Activated CD8-positive, alpha-beta memory T cell treated with anti-CD3 and anti-CD28 coated beads for 48 hours (primary cell): Measurements from ENCODE around the gene ZNF492.

Experiments
- DNase-seq, 3 experiments: peaks; one replicate each; pipeline ENCODE4 v3.0.0-alpha.2; 2020; ENCODE audit warnings: low read depth in 2 of 3, low spot score in 2 of 3

ZNF492 gene

DNA sequence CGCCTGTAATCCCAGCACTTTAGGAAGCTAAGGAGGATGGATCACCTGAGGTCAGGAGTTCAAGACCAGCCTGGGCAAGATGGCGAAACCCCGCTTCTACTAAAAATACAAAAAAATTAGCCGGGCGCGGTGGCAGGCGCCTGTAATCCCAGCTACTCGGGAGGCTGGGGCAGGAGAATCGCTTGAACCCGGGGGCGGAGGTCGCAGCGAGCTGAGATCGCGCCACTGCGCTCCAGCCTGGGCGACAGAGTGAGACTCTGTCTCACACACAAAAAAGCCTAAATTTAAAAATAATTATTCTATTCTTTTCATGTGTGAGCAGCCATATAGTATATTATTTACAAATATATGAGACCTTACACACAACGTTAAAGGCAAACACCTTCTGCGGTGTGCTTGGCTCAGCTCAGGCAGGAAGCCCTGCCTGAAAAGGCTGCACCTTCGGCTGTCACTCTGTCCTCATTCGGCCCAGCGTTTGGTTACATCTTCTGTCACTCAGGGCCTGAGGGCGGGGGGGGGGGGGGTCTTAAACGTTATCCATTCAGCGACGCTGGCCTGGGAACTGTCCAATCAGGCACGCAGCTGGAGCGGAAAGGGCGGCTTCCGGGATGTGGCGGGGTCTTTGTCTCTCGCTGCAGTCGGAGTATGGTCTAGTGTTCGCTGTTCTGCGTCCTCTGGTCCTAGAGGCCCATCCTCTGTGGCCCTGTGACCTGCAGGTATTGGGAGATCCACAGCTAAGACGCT, at the start of gene ZNF492:
TSS of gene ZNF492 (plus strand) at position 619 of the 744 bp plus-strand sequence. CDS start 19,076 bp downstream, outside the sequence.
- DNase-seq, result peak; percentile 32 to 48 (median 45)

DNA sequence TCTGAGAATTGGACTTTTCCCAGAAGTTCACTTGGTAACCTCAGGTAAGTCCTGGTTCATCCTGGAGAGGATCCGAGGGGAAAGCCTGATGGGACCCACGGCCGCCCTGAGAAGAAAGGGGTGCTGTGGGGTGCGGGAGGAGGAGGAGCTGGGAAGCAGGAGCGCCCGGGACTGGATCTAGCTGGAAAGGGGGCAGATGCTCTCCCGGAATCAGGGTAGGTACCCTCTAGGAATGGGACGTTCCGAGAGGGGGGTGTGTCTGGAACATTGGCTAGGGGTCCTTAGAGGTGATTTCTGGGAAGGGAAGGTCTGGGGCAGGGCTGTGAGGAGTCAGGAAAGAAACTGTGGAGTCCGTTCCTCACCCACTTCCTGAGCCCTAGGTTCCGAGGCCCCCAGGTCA, 38.7 kb upstream of the ZNF492 start:
- no peak for DNase-seq

DNA sequence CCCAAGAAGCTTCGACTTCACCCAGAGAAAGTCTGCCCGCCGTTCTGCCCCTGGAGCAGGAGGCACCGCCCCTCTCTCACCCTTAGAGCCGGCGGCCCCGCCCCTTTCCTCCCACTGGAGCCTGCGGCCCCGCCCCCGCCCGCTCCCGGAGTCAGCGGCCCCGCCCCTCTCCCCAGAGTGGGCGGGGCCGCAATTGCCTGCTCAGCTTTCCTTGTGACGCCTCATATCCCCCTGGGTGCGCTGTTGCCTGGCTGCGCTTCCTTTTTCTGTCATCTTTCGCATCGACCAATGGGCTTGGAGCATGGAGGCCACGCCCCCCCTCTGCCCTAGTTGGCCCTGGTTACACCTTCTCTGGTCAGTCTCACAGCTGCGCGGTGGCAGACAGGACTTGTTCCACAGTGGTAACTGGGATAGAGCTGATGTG, 38.2 kb upstream of the ZNF492 start:
- no peak for DNase-seq

DNA sequence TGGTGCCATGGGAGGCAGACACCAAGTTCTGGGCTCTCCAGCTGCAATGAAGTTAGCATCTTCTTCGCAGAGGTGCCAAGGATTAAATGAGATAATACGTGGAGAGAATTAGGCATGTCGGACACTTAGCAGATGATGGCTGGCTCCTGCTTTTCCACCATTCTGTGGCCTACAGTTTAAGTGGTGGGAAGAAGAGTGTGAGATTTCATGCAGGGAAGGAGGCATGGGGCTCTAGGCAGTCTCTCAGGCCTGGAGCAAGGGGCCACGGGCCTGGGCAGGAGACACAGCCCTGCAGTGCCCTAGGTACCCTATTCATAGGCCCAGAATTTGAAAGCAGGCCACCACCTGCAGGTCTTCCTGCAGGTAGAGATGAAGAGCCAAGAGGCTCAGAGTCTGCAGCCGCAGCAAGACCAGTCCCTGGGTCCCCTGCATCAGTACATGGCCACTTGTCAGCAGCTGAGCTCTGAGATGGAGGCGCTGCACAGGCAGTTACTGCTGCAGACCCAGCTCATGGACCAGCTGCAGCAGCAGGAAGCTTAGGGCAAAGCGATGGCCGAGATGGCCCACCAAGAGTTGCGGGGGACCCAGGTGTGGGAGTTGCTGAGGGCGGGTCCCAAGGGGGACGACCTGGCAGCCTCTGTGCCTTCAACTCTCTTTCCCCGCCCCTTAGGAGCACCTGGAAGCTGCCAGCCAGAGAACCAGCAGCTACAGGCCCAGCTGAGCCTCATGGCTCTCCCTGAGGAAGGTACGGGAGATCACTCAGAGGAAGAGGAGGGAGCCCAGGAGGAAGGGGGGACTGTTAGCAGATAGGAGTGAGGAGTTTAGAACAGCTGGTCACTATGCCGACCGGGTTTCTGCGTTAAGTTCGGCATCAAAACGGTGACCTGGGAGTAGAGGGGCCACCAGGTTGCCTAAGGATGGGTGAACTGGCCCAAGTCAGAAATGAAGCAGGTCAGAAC, 33.2 kb upstream of the ZNF492 start:
- no peak for DNase-seq

DNA sequence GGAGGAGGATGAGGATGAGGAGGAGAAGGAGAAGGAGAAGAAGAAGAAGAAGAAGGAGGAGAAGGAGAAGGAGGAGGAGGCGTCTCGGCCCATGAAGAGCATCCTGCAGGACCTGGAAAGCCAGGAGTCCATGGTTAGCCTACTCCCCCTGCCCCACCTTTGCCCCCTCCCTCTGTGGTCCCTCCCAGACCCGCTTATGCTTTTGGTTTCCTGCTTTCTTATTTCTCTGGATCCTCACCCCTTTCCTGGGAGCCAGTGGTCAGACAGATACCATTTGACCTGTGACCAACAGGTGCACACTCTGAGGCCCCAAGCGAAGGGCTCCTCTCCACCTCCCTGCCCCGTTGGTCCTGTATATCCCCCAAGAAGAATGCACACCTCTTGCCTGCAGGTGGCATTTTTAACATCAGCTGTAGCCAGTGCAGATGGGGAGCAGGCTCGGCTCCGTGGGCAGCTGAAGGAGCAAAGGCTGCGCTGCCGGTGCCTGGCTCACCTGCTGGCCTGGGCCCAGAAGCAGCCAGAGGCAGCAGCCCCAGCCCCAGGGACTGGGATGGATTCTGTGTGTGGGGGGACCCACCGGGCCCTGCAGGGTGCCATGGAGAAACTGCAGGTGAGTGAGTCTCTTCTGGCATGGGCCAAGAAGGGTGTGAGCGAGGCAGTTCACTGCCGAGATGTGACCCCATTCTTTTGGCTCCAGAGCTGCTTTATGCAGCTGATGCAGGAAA, 32.1 kb upstream of the ZNF492 start:
- no peak for DNase-seq

DNA sequence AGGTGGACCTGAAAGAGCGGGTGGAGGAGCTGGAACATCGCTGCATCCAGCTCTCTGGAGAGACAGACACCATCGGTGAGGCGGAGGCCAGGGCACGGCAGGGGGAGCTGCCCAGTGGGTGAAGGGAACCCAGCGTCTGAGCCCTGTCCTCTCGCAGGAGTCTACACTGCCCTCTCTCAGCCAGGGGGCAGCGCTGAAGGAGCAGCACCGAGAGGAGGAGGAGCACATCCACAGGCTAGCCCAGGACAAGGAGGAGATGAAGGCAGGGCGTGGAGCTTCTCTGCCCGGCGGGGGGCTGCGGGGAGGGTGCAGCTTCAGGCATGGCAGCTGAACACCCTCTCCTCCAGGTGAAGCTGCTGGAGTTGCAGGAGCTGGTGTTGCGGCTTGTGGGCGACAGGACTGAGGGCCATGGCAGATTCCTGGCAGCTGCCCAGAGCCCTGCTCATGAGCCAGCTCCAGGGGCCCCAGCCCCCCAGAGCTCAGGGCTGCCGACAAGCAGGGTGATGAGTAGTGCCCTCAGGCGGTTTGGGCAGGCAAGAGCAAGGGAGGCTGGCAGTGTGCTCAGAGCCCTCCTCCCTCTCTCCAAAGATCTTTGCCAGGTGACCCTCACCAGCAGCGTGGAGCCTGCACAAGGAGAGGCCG, 31.4 kb upstream of the ZNF492 start:
- DNase-seq, result no peak

DNA sequence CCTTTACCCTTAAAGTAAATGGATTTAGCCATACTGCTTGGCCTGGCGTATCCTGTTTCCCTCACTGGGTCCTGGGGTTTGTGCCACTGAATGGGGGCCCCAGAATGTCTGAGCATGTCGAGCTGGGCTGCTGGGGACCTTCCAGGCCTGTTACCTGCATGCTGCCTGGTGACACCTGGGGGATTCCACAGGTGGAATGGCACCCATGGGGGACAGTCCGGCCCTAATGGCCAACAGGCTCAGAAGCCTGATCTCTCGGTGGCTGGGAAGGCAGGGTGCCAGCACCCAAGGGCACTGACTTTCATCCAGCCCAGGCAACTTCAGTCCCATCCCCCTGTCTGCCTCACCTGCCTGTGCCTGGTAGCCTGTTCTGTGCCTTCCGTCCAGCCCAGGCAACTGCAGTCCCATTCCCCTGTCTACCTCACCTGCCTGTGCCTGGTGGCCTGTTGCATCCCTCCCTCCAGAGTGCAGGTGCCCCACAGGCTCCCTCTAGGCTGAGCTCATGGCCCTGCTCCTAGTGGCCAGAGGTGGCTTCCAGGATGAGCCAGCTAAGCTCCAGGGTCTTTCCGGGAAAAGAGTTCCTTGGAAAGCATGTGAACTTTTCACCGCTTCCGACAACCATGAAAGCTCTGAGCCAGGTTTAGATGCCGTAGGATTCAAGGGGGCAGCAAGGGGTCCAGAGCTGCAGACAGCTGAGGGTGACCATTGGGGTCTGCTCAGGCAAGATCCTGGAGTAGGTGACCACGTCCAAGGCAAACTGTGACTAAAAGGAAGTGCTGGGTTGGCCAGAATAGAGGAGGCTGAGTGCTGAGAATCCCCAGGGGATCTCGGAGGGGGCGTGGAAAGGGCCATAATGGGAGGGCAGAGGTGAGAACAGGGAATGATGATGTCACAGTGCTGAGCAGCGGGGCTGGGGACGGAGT, 30.3 kb upstream of the ZNF492 start:
- no peak for DNase-seq

DNA sequence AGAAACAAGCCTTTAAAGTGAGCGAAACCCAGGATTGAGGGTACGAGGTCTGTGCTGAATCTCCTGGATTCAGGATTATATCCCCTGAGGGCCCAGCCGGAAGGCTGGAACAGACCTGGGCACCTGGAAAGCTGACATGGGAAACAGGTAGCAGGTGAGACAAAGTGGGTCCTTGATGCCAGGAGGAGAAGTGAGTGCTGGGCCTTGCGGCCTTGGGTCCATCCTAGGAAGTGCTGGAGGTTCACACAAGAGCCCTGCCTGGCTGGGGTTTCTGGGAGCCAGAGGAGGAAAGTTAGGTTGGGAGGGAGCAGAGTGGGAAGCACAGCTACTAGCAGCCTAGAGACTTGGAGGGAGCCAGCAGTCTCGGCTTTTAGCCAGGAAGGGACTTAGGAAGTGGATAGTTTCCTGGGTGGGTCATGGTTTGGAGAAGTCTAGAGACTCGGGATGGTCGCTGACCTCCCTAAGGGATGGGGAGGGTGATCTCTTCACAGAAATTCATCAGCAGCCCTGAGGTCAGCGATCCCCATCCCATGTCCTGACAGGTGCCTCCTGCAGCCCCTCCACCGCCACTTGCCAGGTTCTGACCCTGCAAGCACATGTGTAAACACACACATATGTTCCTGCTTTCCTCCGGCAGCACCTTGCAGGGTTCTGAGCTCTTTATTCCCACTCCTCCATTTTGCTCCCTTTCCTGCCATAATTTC, 29.4 kb upstream of the ZNF492 start:
- no peak for DNase-seq

DNA sequence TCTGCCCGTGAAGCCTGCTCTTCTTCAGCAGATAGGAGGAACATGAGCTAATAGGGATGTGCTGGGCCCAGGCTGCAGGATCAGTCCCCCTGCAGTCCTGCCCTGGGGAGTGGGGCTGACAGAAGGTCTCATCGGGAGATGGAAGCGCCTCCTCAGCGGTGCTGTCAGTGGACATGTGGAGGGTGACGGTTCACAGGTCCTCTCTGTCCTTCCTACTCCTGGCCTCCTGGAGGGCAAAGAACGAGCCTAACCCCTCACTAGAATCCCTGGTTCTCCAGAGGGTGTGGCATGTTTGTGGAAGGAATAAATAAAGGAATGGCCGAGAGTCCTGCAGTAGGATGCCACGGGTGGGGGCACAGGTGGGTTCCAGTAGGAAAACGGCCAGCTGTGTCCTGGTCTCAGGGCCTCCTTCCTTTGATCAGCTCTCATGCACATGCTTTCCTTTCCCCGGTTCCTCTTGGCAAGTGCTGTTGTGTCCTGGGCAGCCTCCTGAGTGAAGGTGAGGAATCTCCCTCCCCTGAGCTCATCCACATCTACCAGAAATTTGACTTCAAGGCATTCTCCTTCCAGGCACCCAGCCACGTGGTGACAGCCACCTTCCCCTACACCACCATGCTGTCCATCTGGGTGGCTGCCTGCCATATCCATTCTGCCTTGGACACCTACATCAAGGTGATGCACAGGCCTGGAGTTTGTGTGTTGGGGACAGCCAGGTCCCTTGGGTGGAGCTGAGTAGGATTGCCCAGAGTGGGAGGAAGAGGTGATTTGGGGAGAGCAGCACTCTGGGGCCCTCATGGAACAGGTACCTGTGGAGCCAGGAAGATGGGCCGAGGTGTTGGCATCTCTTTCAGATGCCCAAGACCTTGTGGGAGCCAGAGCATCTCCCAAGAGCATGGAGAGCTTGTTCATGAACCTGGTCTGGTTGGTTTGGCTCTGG, 28.6 kb upstream of the ZNF492 start:
- no peak for DNase-seq

DNA sequence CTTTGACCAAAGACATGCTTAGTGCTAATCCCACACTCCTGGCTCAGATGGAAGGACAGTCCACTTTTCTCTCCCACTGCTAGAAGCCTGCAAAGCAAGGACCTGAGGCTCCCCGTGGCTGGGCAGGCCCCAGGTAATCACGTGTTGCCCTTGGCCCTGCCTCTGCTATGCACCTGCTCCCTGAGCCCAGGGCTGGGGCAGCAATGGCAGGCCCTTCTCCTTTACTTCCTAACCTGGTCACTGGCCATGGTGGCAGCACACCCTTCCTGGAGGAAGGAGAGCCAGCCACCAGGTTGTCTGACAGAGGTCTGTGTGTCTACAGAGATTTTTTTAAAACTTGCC, 27.9 kb upstream of the ZNF492 start:
- DNase-seq, result no peak

DNA sequence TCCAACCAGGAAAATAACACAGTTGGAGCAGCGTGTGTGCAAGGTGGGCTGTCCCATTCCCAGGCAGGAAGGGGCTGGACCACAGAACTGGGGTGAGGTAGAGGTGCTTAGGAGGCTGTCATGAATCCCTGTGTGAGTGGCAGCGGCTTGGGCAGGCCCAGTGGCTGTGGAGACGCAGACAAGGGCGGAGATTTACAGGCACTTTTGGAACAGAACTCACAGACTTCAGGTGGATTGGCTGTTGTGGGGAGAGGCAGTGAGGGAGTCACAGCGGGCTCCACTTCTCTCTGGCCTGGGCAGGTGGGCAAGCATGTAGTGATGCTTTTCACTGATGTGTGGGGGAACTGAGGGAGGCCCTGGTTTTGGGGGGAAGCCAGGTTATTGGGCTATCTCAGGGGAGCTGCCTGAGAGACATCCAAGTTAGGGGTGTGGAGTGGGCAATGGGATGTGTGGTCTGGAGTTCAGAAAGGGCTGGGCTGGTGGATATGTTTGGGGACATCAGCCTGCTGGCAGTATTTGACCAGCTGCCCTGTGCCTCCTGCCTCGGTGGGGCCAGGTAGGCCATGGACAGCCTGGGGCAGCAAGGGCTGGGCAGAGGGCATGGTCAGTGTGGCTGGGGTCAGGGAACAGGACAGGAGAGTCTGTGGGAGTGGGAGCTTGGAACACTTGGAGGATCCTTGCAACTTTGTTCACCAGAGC, 27.0 kb upstream of the ZNF492 start:
- no peak for DNase-seq

DNA sequence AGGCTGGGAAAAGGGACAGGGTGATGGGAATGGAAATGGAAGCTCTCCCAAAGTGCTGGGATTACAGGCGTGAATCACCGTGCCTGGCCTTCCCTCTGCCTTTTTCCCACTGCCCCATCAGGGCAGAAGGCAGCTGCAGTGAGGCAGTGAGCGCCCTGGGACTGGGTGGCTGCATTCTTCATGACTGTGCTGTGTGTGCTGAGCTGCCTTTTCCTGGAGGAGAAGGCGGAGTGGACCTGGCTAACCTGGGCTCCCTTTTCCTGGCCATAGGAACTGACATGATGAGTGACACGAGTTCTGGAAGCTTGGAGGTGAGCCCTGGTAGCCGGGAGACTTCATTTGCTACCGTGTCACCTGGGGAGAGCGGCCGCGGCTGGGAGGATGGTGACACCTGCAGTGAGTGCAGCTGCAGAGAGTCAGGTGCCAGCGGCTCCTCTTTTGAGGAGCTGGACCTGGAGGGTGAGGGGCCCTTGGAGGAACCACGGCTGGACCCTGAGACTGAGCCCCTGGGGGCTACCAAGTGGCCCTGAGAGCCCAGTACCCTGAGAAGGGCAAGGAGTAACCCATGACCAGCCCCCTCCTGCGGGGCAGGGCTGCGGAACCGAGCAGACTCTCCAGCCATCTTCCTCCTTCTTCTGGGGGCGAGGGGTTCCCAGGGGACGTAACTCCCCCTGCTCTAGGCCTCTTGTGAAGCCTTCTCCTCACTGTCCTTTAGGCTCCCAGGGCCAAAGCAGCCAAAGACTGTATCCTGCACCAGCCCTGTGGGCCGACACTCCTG, 26.3 kb upstream of the ZNF492 start:
- no peak for DNase-seq

DNA sequence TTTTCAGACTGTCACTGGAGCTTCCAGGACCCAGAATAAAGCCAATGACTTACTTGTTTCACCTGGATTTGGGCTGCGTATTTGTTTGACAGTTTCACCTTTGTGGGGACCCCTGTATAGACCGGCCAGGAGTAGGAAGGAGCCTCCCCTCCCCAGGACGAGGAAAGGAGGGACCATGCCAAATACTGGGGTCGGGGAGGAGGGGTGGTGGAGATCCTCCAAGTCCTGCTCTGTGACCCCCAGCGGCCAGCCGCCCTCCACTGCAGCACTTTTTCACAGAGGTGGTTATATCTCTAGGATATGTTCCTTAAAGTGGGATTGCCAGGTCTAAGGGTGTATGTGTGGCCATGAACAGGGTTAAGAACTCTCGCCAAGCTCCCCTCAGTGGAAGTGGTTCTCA, 25.7 kb upstream of the ZNF492 start:
- DNase-seq, result no peak

DNA sequence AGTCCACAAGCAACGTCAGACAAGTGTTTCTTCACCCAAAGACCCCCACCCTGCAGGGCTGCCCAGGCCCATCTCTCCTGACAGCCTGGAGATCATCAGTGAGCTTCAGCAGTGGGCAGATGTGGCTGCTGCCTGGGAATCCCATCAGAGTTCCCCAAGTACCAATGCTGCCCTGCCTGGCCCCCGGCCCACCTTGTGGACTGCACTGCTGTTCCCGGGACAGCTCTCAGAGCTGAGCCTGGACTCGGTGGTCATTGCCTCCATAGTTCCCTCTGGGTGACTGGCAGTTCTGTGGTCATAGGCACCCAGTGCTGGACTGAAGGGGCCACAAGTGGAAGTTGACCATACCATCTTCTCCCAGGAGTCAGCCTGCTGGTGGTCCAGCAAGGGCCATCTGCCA, 24.5 kb upstream of the ZNF492 start:
- no peak for DNase-seq

DNA sequence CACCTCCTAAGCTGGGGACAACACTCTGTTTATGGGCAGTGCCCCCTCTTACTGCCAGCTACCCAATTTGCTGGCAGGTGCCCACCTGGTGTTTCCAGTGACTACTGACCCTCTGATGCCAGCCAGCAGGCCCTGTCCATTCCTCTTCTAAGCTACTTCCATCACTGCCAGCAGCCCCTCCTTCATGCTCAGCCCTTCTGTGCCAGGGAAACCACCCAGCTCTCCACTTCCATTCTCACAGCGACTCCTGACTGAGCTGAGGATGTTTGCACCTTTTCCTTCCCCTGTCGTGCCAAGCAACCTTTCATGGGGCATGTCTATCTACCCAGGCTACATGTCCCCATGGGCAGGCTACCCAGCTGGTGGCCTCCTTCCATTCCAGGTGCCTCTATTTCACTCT, 24.0 kb upstream of the ZNF492 start:
- no peak for DNase-seq

DNA sequence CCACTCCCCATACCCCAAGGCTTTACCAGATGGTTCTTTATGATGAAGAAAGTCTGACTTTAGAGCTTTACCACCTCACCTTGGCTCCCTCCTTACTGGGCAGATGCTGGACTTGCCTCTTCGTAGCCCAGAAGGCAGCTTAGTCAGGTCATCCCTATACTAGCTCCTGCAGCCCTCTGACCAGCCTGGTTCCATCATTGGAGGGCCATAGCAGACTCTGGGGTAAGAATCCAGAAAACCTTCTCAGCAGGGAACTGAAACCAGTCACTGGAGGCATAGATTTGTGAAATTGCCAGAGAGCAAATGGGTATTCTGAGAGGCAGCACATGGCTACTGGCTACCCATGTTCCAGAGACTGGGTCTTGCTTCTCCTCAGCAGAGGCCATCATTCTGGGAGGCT, 21.8 kb upstream of the ZNF492 start:
- no peak for DNase-seq

DNA sequence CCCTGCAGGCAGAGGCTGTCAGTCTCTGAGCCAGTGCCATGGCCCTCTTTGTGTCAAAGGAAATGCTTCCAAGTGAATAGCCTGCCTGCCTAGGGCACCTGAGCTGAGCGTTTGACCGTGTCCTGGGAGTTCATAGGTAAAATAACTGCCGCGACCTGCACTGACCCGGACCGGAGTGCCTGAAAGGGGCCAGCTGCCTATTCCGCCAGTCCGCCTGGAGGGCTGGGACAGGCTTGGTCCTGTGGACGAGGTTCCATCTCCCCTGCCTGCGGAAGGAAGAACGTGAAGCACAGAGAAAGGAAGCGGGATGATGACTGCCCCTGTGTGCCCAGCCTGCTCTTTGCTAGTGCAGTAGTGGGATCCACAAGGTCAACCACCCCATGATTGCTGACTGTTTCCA, 17.5 kb upstream of the ZNF492 start:
- DNase-seq, result no peak
